Bronchial epithelial cell (primary cell): Measurements from ENCODE around the gene PROM1. TPM values are rescaled to one million over a fixed set of nuclear protein-coding genes. Genes with fewer than 3 reads are reported as not detected.

Source experiments
- DNase-seq: peaks from one replicate; pipeline ENCODE4 v3.0.0-alpha.2; 2010; ENCODE audit warnings: low read depth
- FAIRE-seq: peaks from 2 replicates; lab custom pipeline; 2011; peaks lifted over from hg19 to GRCh38; lab: Jason Lieb, UNC
- H3K27me3 ChIP-seq: 2 replicates; pipeline ENCODE4 v1.5.1; 2011; ENCODE audit warnings: low read length; ENCODE audit not compliant: control insufficient read depth, insufficient read depth
- H3K36me3 ChIP-seq: 2 replicates; pipeline ENCODE4 v1.5.1; 2011; ENCODE audit warnings: low read length; ENCODE audit not compliant: control insufficient read depth, insufficient read depth
- H3K4me3 ChIP-seq: 2 replicates; pipeline ENCODE4 v1.5.1; 2011; ENCODE audit warnings: mild to moderate bottlenecking, low read depth, low read length, control low read depth
- CTCF ChIP-seq: IDR thresholded peaks from 2 replicates; pipeline ENCODE4 v1.5.1; 2011; ENCODE audit warnings: mild to moderate bottlenecking, moderate library complexity, low read length, control low read depth, inconsistent platforms; ENCODE audit not compliant: insufficient read depth, severe bottlenecking
- total RNA-seq: library from RNA; depleted of rRNA; stranded (reverse); fragments of >200 nt; gene quantifications from 2 replicates; pipeline ENCODE4 v1.2.1, GENCODE V29; 2014

Gene PROM1
- total RNA-seq, 1 donor from 2014 or later = 0.26 TPM

- Histone ChIP-seq H3K27me3 (peaks cover 2% of the 10 kb centered on the region), H3K36me3 (no peaks in the 10 kb centered on the region), H3K4me3 (no peak overlapping the region)
- no peak for TF ChIP-seq CTCF
- no peak for FAIRE-seq
- DNase-seq = peak; percentile 9
Measured at GRCh38 chr4:15990570-15991285, 93.1 kb downstream of the PROM1 start.

- no peak overlapping the region for H3K4me3 ChIP-seq
- DNase-seq (no peak), FAIRE-seq (no peak)
- H3K27me3 ChIP-seq = peaks cover 2% of the 10 kb centered on the region
- TF ChIP-seq CTCF = no peak
- no peaks in the 10 kb centered on the region for H3K36me3 ChIP-seq
Measured at GRCh38 chr4:15989424-15989823, 94.4 kb downstream of the PROM1 start.

- H3K36me3 ChIP-seq = no peaks in the 10 kb centered on the region
- FAIRE-seq (no peak), DNase-seq (no peak)
- peaks cover under 1% of the 10 kb centered on the region for H3K27me3 ChIP-seq
- no peak for TF ChIP-seq CTCF
- no peak overlapping the region for H3K4me3 ChIP-seq
Measured at GRCh38 chr4:15988222-15988621, 95.6 kb downstream of the PROM1 start.

- no peak for FAIRE-seq
- no peak overlapping the region for H3K4me3 ChIP-seq
Measured at GRCh38 chr4:15986907-15987306, 96.9 kb downstream of the PROM1 start.

GRCh38 chr4:15983610-15984009 lies 100.2 kb downstream of the PROM1 start:
- TF ChIP-seq CTCF = no peak
- Histone ChIP-seq H3K4me3 (no peak overlapping the region), H3K27me3 (peaks cover 2% of the 10 kb centered on the region), H3K36me3 (no peaks in the 10 kb centered on the region)
- FAIRE-seq (no peak), DNase-seq (no peak)

More at GRCh38 chr4:15986907-15987306, 96.9 kb downstream of the PROM1 start:
- no peak for DNase-seq
- no peak for TF ChIP-seq CTCF
- Histone ChIP-seq H3K27me3 (peaks cover under 1% of the 10 kb centered on the region), H3K36me3 (no peaks in the 10 kb centered on the region)
